Stimulated activated effector memory CD8-positive, alpha-beta T cell treated with anti-CD3 and anti-CD28 coated beads, Interleukin-12 subunit alpha, Interleukin-12 subunit beta, amount 100 ng/mL, for 72 hours (primary cell): ENCODE measurements around the gene OBI1.

Source experiments
- ATAC-seq: fragments of 150-1000 bp; cut with Tn5 transposase; 2 replicates; pipeline ENCODE4 v1.10.0; 2021
- DNase-seq, 2 donors: peaks; one replicate each; pipeline ENCODE4 v3.0.0; 2021 to 2022; ENCODE audit warnings: low spot score in 2 of 2
- H3K27ac Mint-ChIP-seq: one replicate; pipeline ENCODE4 v1.8.0; 2022; ENCODE audit warnings: mild to moderate bottlenecking, mixed read lengths
- H3K36me3 Mint-ChIP-seq: one replicate; pipeline ENCODE4 v1.8.0; 2022; ENCODE audit warnings: mild to moderate bottlenecking, mixed read lengths
- H3K4me1 Mint-ChIP-seq: one replicate; pipeline ENCODE4 v1.8.0; 2022; ENCODE audit warnings: mixed read lengths
- H3K4me3 Mint-ChIP-seq: one replicate; pipeline ENCODE4 v1.8.0; 2022; ENCODE audit warnings: mild to moderate bottlenecking, mixed read lengths
- H3K9me3 Mint-ChIP-seq: one replicate; pipeline ENCODE4 v1.8.0; 2022; ENCODE audit warnings: mixed read lengths

Gene OBI1

GRCh38 chr13:78658630-78659449 lies at the start of gene OBI1:
OBI1 (minus strand) TSS chr13:78659155; CDS start chr13:78659120, 35 bp downstream.
- H3K4me3 Mint-ChIP-seq, result peak within 1 kb of the TSS; percentile 96
- H3K36me3 Mint-ChIP-seq, result peaks cover 18% of the 10 kb centered on the region
- H3K9me3 Mint-ChIP-seq, result no peaks in the 10 kb centered on the region
- H3K27ac Mint-ChIP-seq, result peak within 1 kb of the TSS; percentile 98
- H3K4me1 Mint-ChIP-seq, result peaks cover 37% of the 10 kb centered on the region
- DNase-seq (peak; percentile 77 to 93), ATAC-seq (peak; percentile 99)

GRCh38 chr13:78701383-78701782 lies 42.4 kb upstream of the OBI1 start:
- H3K4me1 Mint-ChIP-seq, result no peaks in the 10 kb centered on the region
- H3K36me3 Mint-ChIP-seq, result no peaks in the 10 kb centered on the region
- ATAC-seq (no peak), DNase-seq (no peak)
- H3K4me3 Mint-ChIP-seq, result no peak overlapping the region
- no peak overlapping the region for H3K27ac Mint-ChIP-seq
- peaks cover 2% of the 10 kb centered on the region for H3K9me3 Mint-ChIP-seq

- H3K27ac Mint-ChIP-seq, result no peak overlapping the region
- no peak for DNase-seq
- ATAC-seq, result no peak
- no peaks in the 10 kb centered on the region for H3K36me3 Mint-ChIP-seq
- H3K9me3 Mint-ChIP-seq, result peaks cover 2% of the 10 kb centered on the region
- H3K4me3 Mint-ChIP-seq, result no peak overlapping the region
- no peaks in the 10 kb centered on the region for H3K4me1 Mint-ChIP-seq
Measured at GRCh38 chr13:78700121-78700910, 41.4 kb upstream of the OBI1 start.

- DNase-seq (no peak), ATAC-seq (no peak)
- Mint-ChIP-seq H3K4me3 (no peak overlapping the region), H3K9me3 (no peaks in the 10 kb centered on the region), H3K27ac (no peak overlapping the region), H3K36me3 (no peaks in the 10 kb centered on the region), H3K4me1 (no peaks in the 10 kb centered on the region)
Measured at GRCh38 chr13:78689011-78689410, 30.1 kb upstream of the OBI1 start.

- H3K4me3 Mint-ChIP-seq, result no peak overlapping the region
- H3K9me3 Mint-ChIP-seq, result no peaks in the 10 kb centered on the region
- no peak for ATAC-seq
- no peaks in the 10 kb centered on the region for H3K36me3 Mint-ChIP-seq
- no peaks in the 10 kb centered on the region for H3K4me1 Mint-ChIP-seq
- H3K27ac Mint-ChIP-seq, result no peak overlapping the region
- DNase-seq, result no peak
Measured at GRCh38 chr13:78686461-78686860, 27.5 kb upstream of the OBI1 start.

GRCh38 chr13:78680576-78681350 lies 21.8 kb upstream of the OBI1 start:
- Mint-ChIP-seq H3K9me3 (no peaks in the 10 kb centered on the region), H3K4me1 (no peaks in the 10 kb centered on the region), H3K36me3 (no peaks in the 10 kb centered on the region), H3K4me3 (no peak overlapping the region), H3K27ac (no peak overlapping the region)
- ATAC-seq (no peak), DNase-seq (no peak)

GRCh38 chr13:78680115-78680561 lies 21.2 kb upstream of the OBI1 start:
- H3K4me1 Mint-ChIP-seq, result no peaks in the 10 kb centered on the region
- no peaks in the 10 kb centered on the region for H3K36me3 Mint-ChIP-seq
- DNase-seq (no peak), ATAC-seq (no peak)
- no peaks in the 10 kb centered on the region for H3K9me3 Mint-ChIP-seq
- no peak overlapping the region for H3K27ac Mint-ChIP-seq
- H3K4me3 Mint-ChIP-seq, result no peak overlapping the region

- no peak overlapping the region for H3K4me3 Mint-ChIP-seq
- H3K36me3 Mint-ChIP-seq, result no peaks in the 10 kb centered on the region
- no peak overlapping the region for H3K27ac Mint-ChIP-seq
- H3K4me1 Mint-ChIP-seq, result no peaks in the 10 kb centered on the region
- DNase-seq (no peak), ATAC-seq (no peak)
- no peaks in the 10 kb centered on the region for H3K9me3 Mint-ChIP-seq
Measured at GRCh38 chr13:78679329-78679728, 20.4 kb upstream of the OBI1 start.

- DNase-seq, result no peak
- no peak overlapping the region for H3K4me3 Mint-ChIP-seq
- no peaks in the 10 kb centered on the region for H3K4me1 Mint-ChIP-seq
- H3K27ac Mint-ChIP-seq, result no peak overlapping the region
- H3K36me3 Mint-ChIP-seq, result no peaks in the 10 kb centered on the region
- ATAC-seq, result no peak
- no peaks in the 10 kb centered on the region for H3K9me3 Mint-ChIP-seq
Measured at GRCh38 chr13:78675112-78675511, 16.2 kb upstream of the OBI1 start.

GRCh38 chr13:78674638-78675037 lies 15.7 kb upstream of the OBI1 start:
- Mint-ChIP-seq H3K4me1 (no peaks in the 10 kb centered on the region), H3K36me3 (no peaks in the 10 kb centered on the region), H3K9me3 (no peaks in the 10 kb centered on the region), H3K4me3 (no peak overlapping the region), H3K27ac (no peak overlapping the region)
- DNase-seq (no peak), ATAC-seq (no peak)

GRCh38 chr13:78662467-78662866 lies 3.5 kb upstream of the OBI1 start:
- no peak for ATAC-seq

GRCh38 chr13:78660495-78660857 lies 1.5 kb upstream of the OBI1 start:
- no peak overlapping the region for H3K27ac Mint-ChIP-seq
- peak overlapping the region; percentile 96 for H3K4me3 Mint-ChIP-seq

More at GRCh38 chr13:78662467-78662866, 3.5 kb upstream of the OBI1 start:
- no peak overlapping the region for H3K4me3 Mint-ChIP-seq
- no peak overlapping the region for H3K27ac Mint-ChIP-seq
- DNase-seq, result no peak
- peaks cover 24% of the 10 kb centered on the region for H3K4me1 Mint-ChIP-seq
- no peaks in the 10 kb centered on the region for H3K9me3 Mint-ChIP-seq
- H3K36me3 Mint-ChIP-seq, result peaks cover 7% of the 10 kb centered on the region

GRCh38 chr13:78659732-78660494 lies 958 bp upstream of the OBI1 start:
- Mint-ChIP-seq H3K9me3 (no peaks in the 10 kb centered on the region), H3K36me3 (peaks cover 18% of the 10 kb centered on the region), H3K4me3 (peak overlapping the region; percentile 96), H3K27ac (peak overlapping the region; percentile 98), H3K4me1 (peaks cover 35% of the 10 kb centered on the region)
- ATAC-seq, result no peak
- DNase-seq, result no peak

More at GRCh38 chr13:78660495-78660857, 1.5 kb upstream of the OBI1 start:
- H3K9me3 Mint-ChIP-seq, result no peaks in the 10 kb centered on the region
- ATAC-seq (no peak), DNase-seq (no peak)
- H3K36me3 Mint-ChIP-seq, result peaks cover 17% of the 10 kb centered on the region
- peaks cover 29% of the 10 kb centered on the region for H3K4me1 Mint-ChIP-seq

- Mint-ChIP-seq H3K9me3 (no peaks in the 10 kb centered on the region), H3K4me1 (peaks cover 37% of the 10 kb centered on the region), H3K27ac (peak overlapping the region; percentile 98), H3K36me3 (peaks cover 18% of the 10 kb centered on the region), H3K4me3 (peak overlapping the region; percentile 96)
- DNase-seq (no peak), ATAC-seq (no peak)
Measured at GRCh38 chr13:78659450-78659730, 435 bp upstream of the OBI1 start.
